Measurements from ENCODE around the gene PTP4A2. TPM values are rescaled to one million over a fixed set of nuclear protein-coding genes. Genes with fewer than 3 reads are reported as not detected.

The PTP4A2 gene
- total and polyA plus RNA-seq, 10 of the 15 experiments (the other 5 are each of a cell fraction or from before 2014, with no cell fraction given), result 180 to 909 (median 375) TPM

GRCh38 chr1:31944205-31945089, 6.3 kb upstream of the PTP4A2 start:
- FAIRE-seq (peak; percentile 59), DNase-seq (ENCODE audit: low read depth, low spot score) (peak; percentile 75), ATAC-seq (peak; percentile 85)
- SMC1A ChIA-PET (ENCODE audit: uncharacterized antibody, unreplicated experiment), result interaction anchor here (0.6 to 9.1 kb wide), 15 partner anchors 9 to 125 kb away, joined by 3 to 315 read pairs (median 7); no protein-coding TSS in a partner anchor
- WGBS (ENCODE audit: insufficient coverage, insufficient replicate concordance, low lambda C conversion rate, missing lambda C conversion rate), result 5% methylated on average over 51 of the region's 56 CpGs
- POLR2A ChIA-PET, result interaction anchor here (1.0 to 5.4 kb wide), 9 partner anchors 10 to 128 kb away, joined by 3 to 153 read pairs (median 9); partner anchors contain the start of gene TMEM39B
- H3K9ac ChIP-seq (ENCODE audit: control insufficient read depth, insufficient read depth, low read length), result peak overlapping the region; percentile 83
- in situ Hi-C loops (cut with MboI) (no loop called here), intact Hi-C loops (cut with micrococcal nuclease; ENCODE audit: unreplicated experiment) (loop anchor here (1.0 kb wide), 1 partner anchor 12 kb away; no protein-coding TSS in a partner anchor)
- CTCF ChIA-PET, result interaction anchor here (0.6 to 15.0 kb wide), 14 partner anchors 9 to 395 kb away, joined by 3 to 565 read pairs (median 4); no protein-coding TSS in a partner anchor
- no peaks in the 10 kb centered on the region for H4K20me1 ChIP-seq (ENCODE audit: control insufficient read depth, insufficient read depth)
- peak overlapping the region; percentile 31 for H2AFZ ChIP-seq (ENCODE audit: control insufficient read depth, low read depth, low read length)
- H3K79me2 ChIP-seq (ENCODE audit: control insufficient read depth, insufficient read depth, low read length), result peaks cover 27% of the 10 kb centered on the region
- peak overlapping the region; percentile 94 for H3K27ac ChIP-seq (ENCODE audit: control insufficient read depth, insufficient read depth)
- peaks cover 38% of the 10 kb centered on the region for H3K4me1 ChIP-seq (ENCODE audit: control insufficient read depth, insufficient read depth, low read length)
- peak overlapping the region; percentile 78 for H3K4me3 ChIP-seq
- H3K36me3 ChIP-seq (ENCODE audit: control insufficient read depth in 2 of 2, insufficient read depth in 2 of 2, low read length in 1 of 2), result no peaks in the 10 kb centered on the region
- H3K27me3 ChIP-seq (replicated peaks in 1 of 2; ENCODE audit: control insufficient read depth in 2 of 2, insufficient read depth in 2 of 2, low read length in 1 of 2), result no peaks in the 10 kb centered on the region
- no peaks in the 10 kb centered on the region for H3K9me3 ChIP-seq (replicated peaks; ENCODE audit: control insufficient read depth, insufficient read depth, low read length)
- H3K4me2 ChIP-seq (ENCODE audit: control insufficient read depth, insufficient read depth), result peak overlapping the region; percentile 82
- TSS peak; percentile 93 for BruUV-seq (replicated peaks)
- RAD21 ChIA-PET (ENCODE audit: unreplicated experiment), result interaction anchor here (0.8 to 8.9 kb wide), 14 partner anchors 10 to 85 kb away, joined by 3 to 163 read pairs (median 4); no protein-coding TSS in a partner anchor
- no peak for TF ChIP-seq REST (IDR thresholded peaks at IDR 0.05; ENCODE audit: low read depth, low read length)
- no peak for TF ChIP-seq PML (IDR thresholded peaks at IDR 0.05; ENCODE audit: low read length)
- peak; percentile 60 for TF ChIP-seq NKRF (conservative IDR thresholded peaks at IDR 0.05)
- TF ChIP-seq NFYA (IDR thresholded peaks at IDR 0.05; ENCODE audit: borderline replicate concordance, low read depth, low read length), result no peak
- 0 out of 2 replicates have a peak, but pooled peaks have one; percentile 38 for TF ChIP-seq RB1 (IDR thresholded peaks at IDR 0.05; ENCODE audit: borderline replicate concordance)
- no peak for TF ChIP-seq ZNF217 (IDR thresholded peaks at IDR 0.05)
- TF ChIP-seq ZNF274 (IDR thresholded peaks at IDR 0.05; ENCODE audit: insufficient read depth, insufficient read length), result no peak
- TF ChIP-seq POLR2A (IDR thresholded peaks at IDR 0.05; ENCODE audit: low read depth, low read length), result peak; percentile 99
- TF ChIP-seq CUX1 (IDR thresholded peaks at IDR 0.05; ENCODE audit: insufficient replicate concordance, low read depth, low read length), result peak; percentile 69

Data from GM12878 (cell line).